Measurements from ENCODE around the gene KCNT1.

Gene KCNT1

GRCh38 chr9:135804581-135805421 is 102.8 kb downstream of the KCNT1 start:
- DNase-seq: no peak

GRCh38 chr9:135805422-135806022 is 103.5 kb downstream of the KCNT1 start:
- DNase-seq: no peak

- no peak for DNase-seq
These were observed 107.2 kb downstream of the KCNT1 start for GRCh38 chr9:135809166-135809565.

- no peak for DNase-seq
These were observed 109.0 kb downstream of the KCNT1 start for GRCh38 chr9:135810806-135811575.

- no peak for DNase-seq
These were observed 109.8 kb downstream of the KCNT1 start for GRCh38 chr9:135811801-135812200.

GRCh38 chr9:135812961-135813360 is 111.0 kb downstream of the KCNT1 start:
- DNase-seq: no peak

GRCh38 chr9:135813671-135814290 is 111.8 kb downstream of the KCNT1 start:
- no peak for DNase-seq

- DNase-seq: no peak
These were observed 112.6 kb downstream of the KCNT1 start for GRCh38 chr9:135814421-135815095.

- no peak for DNase-seq
These were observed 113.4 kb downstream of the KCNT1 start for GRCh38 chr9:135815413-135815812.

- no peak for DNase-seq
These were observed 114.1 kb downstream of the KCNT1 start for GRCh38 chr9:135815830-135816650.

GRCh38 chr9:135816651-135816970 is 114.6 kb downstream of the KCNT1 start:
- no peak for DNase-seq

- DNase-seq: no peak
These were observed 116.1 kb downstream of the KCNT1 start for GRCh38 chr9:135817951-135818717.

- DNase-seq: no peak
These were observed 116.9 kb downstream of the KCNT1 start for GRCh38 chr9:135818718-135819475.

GRCh38 chr9:135819905-135820304 is 117.9 kb downstream of the KCNT1 start:
- DNase-seq: no peak

- DNase-seq: no peak
These were observed 118.7 kb downstream of the KCNT1 start for GRCh38 chr9:135820661-135821060.

- DNase-seq: no peak
These were observed 119.1 kb downstream of the KCNT1 start for GRCh38 chr9:135821116-135821515.

- no peak for DNase-seq
These were observed 119.9 kb downstream of the KCNT1 start for GRCh38 chr9:135821733-135822373.

GRCh38 chr9:135822374-135822755 is 120.4 kb downstream of the KCNT1 start:
- no peak for DNase-seq

GRCh38 chr9:135823036-135823435 is 121.1 kb downstream of the KCNT1 start:
- DNase-seq: no peak
